Trophoblast cell (in vitro differentiated cells and primary cell): ENCODE measurements around the gene RIOK2.

Experiments
- DNase-seq, 2 donors: peaks; one replicate each; pipeline ENCODE4 v3.0.0-alpha.2; 2016
- H2AFZ ChIP-seq: 2 replicates; pipeline ENCODE4 v1.6.1; 2013; ENCODE audit warnings: low read length, moderate library complexity, mild to moderate bottlenecking; ENCODE audit not compliant: insufficient read depth, poor library complexity
- H2AK5ac ChIP-seq: 2 replicates; pipeline ENCODE4 v1.6.1; 2013; ENCODE audit warnings: mild to moderate bottlenecking, low read length
- H2BK120ac ChIP-seq: 2 replicates; pipeline ENCODE4 v1.6.1; 2013; ENCODE audit warnings: low read length, mild to moderate bottlenecking, moderate library complexity; ENCODE audit not compliant: insufficient read depth, poor library complexity
- H2BK12ac ChIP-seq: 2 replicates; pipeline ENCODE4 v1.6.1; 2013; ENCODE audit warnings: mild to moderate bottlenecking, low read length, moderate library complexity
- H2BK5ac ChIP-seq: 2 replicates; pipeline ENCODE4 v1.6.1; 2013; ENCODE audit warnings: low read length, low read depth, moderate library complexity, mild to moderate bottlenecking; ENCODE audit not compliant: poor library complexity
- H3K14ac ChIP-seq: 2 replicates; pipeline ENCODE4 v1.6.1; 2013; ENCODE audit warnings: mild to moderate bottlenecking, low read length
- H3K18ac ChIP-seq: 2 replicates; pipeline ENCODE4 v1.6.1; 2013; ENCODE audit warnings: mild to moderate bottlenecking, low read length
- H3K23ac ChIP-seq: 2 replicates; pipeline ENCODE4 v1.6.1; 2013; ENCODE audit warnings: low read length
- H3K27ac ChIP-seq: 2 replicates; pipeline ENCODE4 v1.5.1; 2013; ENCODE audit warnings: low read depth, mild to moderate bottlenecking, inconsistent platforms, low read length, moderate library complexity
- H3K27me3 ChIP-seq: 2 replicates; pipeline ENCODE4 v1.6.1; 2013; ENCODE audit warnings: inconsistent platforms, mild to moderate bottlenecking, low read length, moderate library complexity; ENCODE audit not compliant: insufficient read depth
- H3K36me3 ChIP-seq, 2 experiments: 1 replicate in 1 of 2; 2 replicates in 1 of 2; pipeline ENCODE4 v1.6.1; 2013; ENCODE audit warnings: low read length in 2 of 2, mild to moderate bottlenecking in 2 of 2, moderate library complexity in 1 of 2; ENCODE audit not compliant: insufficient read depth in 2 of 2, control insufficient read depth in 1 of 2
- H3K4ac ChIP-seq: 2 replicates; pipeline ENCODE4 v1.6.1; 2013; ENCODE audit warnings: low read depth, mild to moderate bottlenecking, low read length, moderate library complexity
- H3K4me1 ChIP-seq, 2 experiments: 1 replicate in 1 of 2; 2 replicates in 1 of 2; pipeline ENCODE4 v1.6.1; 2013; ENCODE audit warnings: low read length in 2 of 2, mild to moderate bottlenecking in 2 of 2, moderate library complexity in 1 of 2; ENCODE audit not compliant: insufficient read depth in 2 of 2, control insufficient read depth in 1 of 2
- H3K4me2 ChIP-seq: 2 replicates; pipeline ENCODE4 v1.6.1; 2013; ENCODE audit warnings: inconsistent platforms, mild to moderate bottlenecking, low read length, moderate library complexity
- H3K4me3 ChIP-seq: 2 replicates; pipeline ENCODE4 v1.5.1; 2013; ENCODE audit warnings: mild to moderate bottlenecking, low read depth, low read length, inconsistent platforms
- H3K79me1 ChIP-seq: one replicate; pipeline ENCODE4 v1.6.1; 2013; ENCODE audit warnings: low read length
- H3K79me2 ChIP-seq: 2 replicates; pipeline ENCODE4 v1.6.1; 2013; ENCODE audit warnings: low read length, mild to moderate bottlenecking; ENCODE audit not compliant: control insufficient read depth, insufficient read depth, poor library complexity
- H3K9ac ChIP-seq: 2 replicates; pipeline ENCODE4 v1.6.1; 2013; ENCODE audit warnings: mild to moderate bottlenecking, low read length
- H3K9me3 ChIP-seq: 2 replicates; pipeline ENCODE4 v1.6.1; 2013; ENCODE audit warnings: low read depth, mild to moderate bottlenecking, control low read depth, inconsistent platforms, low read length; ENCODE audit not compliant: insufficient read depth
- H4K12ac ChIP-seq: 2 replicates; pipeline ENCODE4 v1.6.1; 2013; ENCODE audit warnings: low read depth, mild to moderate bottlenecking, low read length, moderate library complexity
- H4K8ac ChIP-seq: 2 replicates; pipeline ENCODE4 v1.6.1; 2013; ENCODE audit warnings: low read depth, mild to moderate bottlenecking, low read length, moderate library complexity
- H4K91ac ChIP-seq: one replicate; pipeline ENCODE4 v1.6.1; 2013; ENCODE audit warnings: low read depth, mild to moderate bottlenecking, low read length, moderate library complexity
- WGBS: extraction: QIAGEN DNeasy Blood & Tissue Kit; methylation state at CpG from one replicate; pipeline ENCODE4 v1.1.7; 2013; ENCODE audit warnings: missing lambda C conversion rate; ENCODE audit not compliant: insufficient read length, insufficient coverage; ENCODE audit errors: extremely low coverage; 5-methylcytosine and 5-hydroxymethylcytosine counted together

The RIOK2 gene

DNA sequence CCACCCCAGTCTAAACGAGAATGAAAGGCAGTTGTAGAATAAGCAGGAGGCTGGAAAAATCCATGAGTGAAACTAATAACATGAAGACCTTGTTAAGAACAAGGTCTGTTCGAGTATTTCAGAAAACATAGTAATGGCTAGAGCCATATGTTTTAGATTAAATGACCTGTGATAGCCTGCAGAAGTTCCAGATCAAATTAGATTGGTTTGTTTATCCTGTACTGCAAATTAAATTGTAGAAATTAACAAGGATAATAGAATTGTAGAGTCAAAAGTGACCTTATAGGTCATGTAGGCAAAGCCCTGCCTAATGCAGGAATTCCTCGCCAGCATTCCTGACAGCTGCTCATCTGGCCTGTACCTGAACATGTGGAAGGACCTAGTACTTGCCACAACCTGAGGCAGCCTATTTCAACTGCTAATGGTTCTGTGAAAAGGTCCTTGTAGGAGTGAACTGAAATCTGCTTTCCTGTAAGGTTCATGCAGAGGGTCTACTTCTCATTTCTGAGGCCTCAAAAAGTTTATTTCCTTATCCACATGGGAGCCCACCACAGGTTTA, 57.8 kb downstream of the RIOK2 start:
- no peak overlapping the region for H2AFZ ChIP-seq
- DNase-seq: no peak
- no peak overlapping the region for H3K9ac ChIP-seq
- peak overlapping the region; percentile 66 for H3K27ac ChIP-seq
- no peak overlapping the region for H2AK5ac ChIP-seq
- peak overlapping the region; percentile 50 for H4K91ac ChIP-seq
- H3K4ac ChIP-seq: no peak overlapping the region
- H3K27me3 ChIP-seq: no peaks in the 10 kb centered on the region
- no peak overlapping the region for H3K18ac ChIP-seq
- peaks cover 7 to 10% of the 10 kb centered on the region in 2 experiments for H3K4me1 ChIP-seq
- no peak overlapping the region for H3K23ac ChIP-seq
- no peak overlapping the region for H3K4me2 ChIP-seq
- H3K14ac ChIP-seq: no peak overlapping the region
- H3K79me1 ChIP-seq: peaks cover 2% of the 10 kb centered on the region
- H2BK12ac ChIP-seq: peak overlapping the region; percentile 73
- no peaks in the 10 kb centered on the region for H3K36me3 ChIP-seq
- no peak overlapping the region for H3K4me3 ChIP-seq
- no peak overlapping the region for H4K8ac ChIP-seq
- WGBS: no CpG with 5 or more reads among the region's 3 CpGs
- no peaks in the 10 kb centered on the region for H3K79me2 ChIP-seq
- no peak overlapping the region for H4K12ac ChIP-seq
- H2BK5ac ChIP-seq: peak overlapping the region; percentile 83
- peak overlapping the region; percentile 53 for H2BK120ac ChIP-seq
- no peaks in the 10 kb centered on the region for H3K9me3 ChIP-seq

DNA sequence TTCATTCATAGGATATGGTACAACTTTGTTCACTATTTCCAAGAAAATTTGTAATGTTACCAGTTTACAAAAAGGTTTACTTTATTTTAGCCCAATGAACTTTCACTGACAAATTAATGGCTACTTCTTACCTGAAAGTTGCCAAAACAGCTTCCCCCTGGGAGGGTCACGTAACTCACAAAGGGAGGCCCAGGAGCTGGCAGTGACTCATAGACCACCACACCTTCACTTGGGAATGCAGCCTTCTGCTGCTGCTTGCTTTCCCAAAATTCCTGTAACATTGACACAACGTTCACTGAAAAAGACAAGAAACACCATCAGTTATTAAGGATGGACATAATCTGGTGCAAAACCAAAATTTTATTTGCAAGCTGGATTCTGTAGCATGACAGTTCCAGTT, 58.7 kb downstream of the RIOK2 start:
- Histone ChIP-seq H3K4ac (no peak overlapping the region), H3K23ac (no peak overlapping the region), H2AFZ (no peak overlapping the region), H3K4me3 (no peak overlapping the region), H4K12ac (no peak overlapping the region), H2BK5ac (no peak overlapping the region), H2BK120ac (no peak overlapping the region), H3K79me1 (no peaks in the 10 kb centered on the region), H3K9ac (no peak overlapping the region), H4K8ac (no peak overlapping the region), H3K4me1 (peaks cover 7 to 10% of the 10 kb centered on the region in 2 experiments), H3K79me2 (no peaks in the 10 kb centered on the region), H2BK12ac (no peak overlapping the region), H3K18ac (no peak overlapping the region), H4K91ac (no peak overlapping the region), H3K4me2 (no peak overlapping the region), H3K9me3 (no peaks in the 10 kb centered on the region), H3K27me3 (no peaks in the 10 kb centered on the region), H3K14ac (no peak overlapping the region), H2AK5ac (no peak overlapping the region), H3K36me3 (no peaks in the 10 kb centered on the region), H3K27ac (no peak overlapping the region)
- DNase-seq: peak in 1 of 2 donors; percentile 22
- WGBS: no CpG with 5 or more reads among the region's 2 CpGs

DNA sequence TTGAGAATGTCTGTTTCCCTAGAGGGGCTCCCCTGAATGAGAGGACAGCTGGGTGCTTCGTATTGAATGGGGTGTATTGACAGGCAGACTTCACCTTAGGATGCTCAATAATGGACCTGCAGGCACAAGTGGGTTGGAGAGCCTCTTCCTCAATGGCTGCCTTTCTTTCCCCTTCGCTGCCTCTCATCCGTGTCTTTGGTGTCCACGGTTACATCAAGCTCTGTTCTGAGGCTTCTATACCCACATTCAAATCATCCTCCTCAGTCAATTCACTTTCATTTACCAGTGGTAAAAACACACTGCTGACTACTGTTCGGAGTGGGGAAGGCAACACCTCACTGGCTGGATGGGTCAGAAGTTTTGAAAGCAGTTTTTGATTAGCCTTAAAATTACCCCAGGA, 61.2 kb downstream of the RIOK2 start:
- Histone ChIP-seq H3K27ac (no peak overlapping the region), H3K18ac (no peak overlapping the region), H3K36me3 (no peaks in the 10 kb centered on the region), H3K14ac (no peak overlapping the region), H2BK120ac (no peak overlapping the region), H3K4me1 (peaks cover 7% of the 10 kb centered on the region in 2 experiments), H3K27me3 (no peaks in the 10 kb centered on the region), H3K4ac (no peak overlapping the region), H4K12ac (no peak overlapping the region), H3K23ac (no peak overlapping the region), H4K91ac (no peak overlapping the region), H3K9me3 (no peaks in the 10 kb centered on the region), H2AFZ (no peak overlapping the region), H2BK5ac (no peak overlapping the region), H3K4me3 (no peak overlapping the region), H3K9ac (no peak overlapping the region), H2AK5ac (no peak overlapping the region), H3K4me2 (no peak overlapping the region), H3K79me2 (no peaks in the 10 kb centered on the region), H4K8ac (no peak overlapping the region), H2BK12ac (no peak overlapping the region), H3K79me1 (no peaks in the 10 kb centered on the region)
- no CpG with 5 or more reads among the region's 5 CpGs for WGBS
- DNase-seq: no peak

DNA sequence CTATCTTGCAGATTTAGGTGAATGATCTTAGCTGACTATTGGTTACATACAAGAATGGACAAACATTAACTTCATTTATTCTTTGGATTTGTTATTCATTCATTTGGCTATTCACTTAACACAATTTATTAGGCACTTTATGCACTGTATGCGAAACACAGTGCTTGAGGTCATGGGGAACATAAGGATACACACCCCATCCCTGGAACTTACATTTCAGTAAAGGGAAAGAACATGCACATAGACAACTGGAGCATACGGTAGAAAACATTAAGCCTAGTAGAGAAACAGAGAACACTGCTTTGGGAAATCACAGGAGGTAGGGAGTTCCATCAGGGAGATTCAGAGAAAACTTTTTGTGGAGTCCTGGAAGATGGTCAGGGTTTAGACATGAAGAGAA, 62.9 kb downstream of the RIOK2 start:
- no peaks in the 10 kb centered on the region for H3K79me2 ChIP-seq
- no peaks in the 10 kb centered on the region for H3K79me1 ChIP-seq
- no peaks in the 10 kb centered on the region for H3K36me3 ChIP-seq
- H3K9me3 ChIP-seq: no peaks in the 10 kb centered on the region
- no peak overlapping the region for H4K12ac ChIP-seq
- no peaks in the 10 kb centered on the region for H3K27me3 ChIP-seq
- no peak overlapping the region for H3K18ac ChIP-seq
- no peak overlapping the region for H2BK5ac ChIP-seq
- H3K14ac ChIP-seq: no peak overlapping the region
- no peak overlapping the region for H4K91ac ChIP-seq
- no peak overlapping the region for H4K8ac ChIP-seq
- no CpG with 5 or more reads among the region's 2 CpGs for WGBS
- no peak overlapping the region for H2AFZ ChIP-seq
- no peak overlapping the region for H3K4me2 ChIP-seq
- H3K4me1 ChIP-seq: peaks cover under 1 to 3% of the 10 kb centered on the region in 2 experiments
- no peak overlapping the region for H2AK5ac ChIP-seq
- no peak overlapping the region for H3K4me3 ChIP-seq
- no peak overlapping the region for H2BK120ac ChIP-seq
- H3K23ac ChIP-seq: no peak overlapping the region
- H3K4ac ChIP-seq: no peak overlapping the region
- DNase-seq: no peak
- H3K27ac ChIP-seq: no peak overlapping the region
- no peak overlapping the region for H2BK12ac ChIP-seq
- no peak overlapping the region for H3K9ac ChIP-seq
